Loucy (cell line): ENCODE results near the gene COL4A5.

Experiments
- H2AFZ ChIP-seq: fragments of 200-600 bp; sonication (generic); 2 replicates; pipeline ENCODE4 v1.6.0; 2016; ENCODE audit warnings: antibody characterized with exemption, mild to moderate bottlenecking, low read length, moderate library complexity
- H3F3A ChIP-seq: fragments of 200-600 bp; 2 replicates; pipeline ENCODE4 v1.6.0; 2016; ENCODE audit warnings: antibody characterized with exemption, low read depth, mild to moderate bottlenecking
- H3K27me3 ChIP-seq: fragments of 200-600 bp; sonication (generic); 2 replicates; pipeline ENCODE4 v1.6.1; 2014; ENCODE audit warnings: low read length, mild to moderate bottlenecking; ENCODE audit not compliant: insufficient read depth, poor library complexity, severe bottlenecking
- H3K36me3 ChIP-seq: fragments of 200-600 bp; sonication (generic); 2 replicates; pipeline ENCODE4 v1.6.1; 2016; ENCODE audit warnings: low read length; ENCODE audit not compliant: insufficient read depth
- H3K4me1 ChIP-seq: fragments of 200-600 bp; sonication (generic); 2 replicates; pipeline ENCODE4 v1.5.1; 2014; ENCODE audit warnings: low read length, mild to moderate bottlenecking; ENCODE audit not compliant: insufficient read depth, poor library complexity, severe bottlenecking
- H3K4me2 ChIP-seq: fragments of 200-600 bp; sonication (generic); 2 replicates; pipeline ENCODE4 v1.6.0; 2014; ENCODE audit warnings: antibody characterized with exemption, low read length, low read depth, mild to moderate bottlenecking; ENCODE audit not compliant: poor library complexity, severe bottlenecking
- H3K4me3 ChIP-seq: fragments of 200-600 bp; sonication (generic); 2 replicates; pipeline ENCODE4 v1.5.1; 2014; ENCODE audit warnings: low read length, mild to moderate bottlenecking, mixed read lengths; ENCODE audit not compliant: poor library complexity, severe bottlenecking
- H3K79me2 ChIP-seq: fragments of 200-600 bp; sonication (generic); 2 replicates; pipeline ENCODE4 v1.6.1; 2014; ENCODE audit warnings: low read length; ENCODE audit not compliant: insufficient read depth
- H3K9ac ChIP-seq: fragments of 200-600 bp; sonication (generic); 2 replicates; pipeline ENCODE4 v1.6.0; 2014; ENCODE audit warnings: mild to moderate bottlenecking, low read depth, low read length, moderate library complexity; ENCODE audit not compliant: poor library complexity, severe bottlenecking
- H3K9me2 ChIP-seq: fragments of 200-600 bp; sonication (generic); replicated peaks from 2 replicates; pipeline ENCODE4 v1.6.1; 2016; ENCODE audit warnings: low read depth, low read length, mixed read lengths
- H3K9me3 ChIP-seq: fragments of 200-600 bp; sonication (generic); 2 replicates; pipeline ENCODE4 v1.6.1; 2014; ENCODE audit warnings: mild to moderate bottlenecking, antibody characterized with exemption, low read length, low read depth; ENCODE audit not compliant: insufficient read depth
- H4K20me1 ChIP-seq: fragments of 200-600 bp; sonication (generic); 2 replicates; pipeline ENCODE4 v1.6.0; 2014; ENCODE audit warnings: antibody characterized with exemption, low read length, mild to moderate bottlenecking; ENCODE audit not compliant: insufficient read depth, poor library complexity, severe bottlenecking
- EZH2phosphoT487 ChIP-seq: fragments of 200-600 bp; IDR thresholded peaks from 2 replicates; pipeline ENCODE4 v1.6.1; 2018; ENCODE audit warnings: antibody characterized with exemption, mild to moderate bottlenecking, moderate library complexity, borderline replicate concordance
- TF ChIP-seq, protein P1 (sequence below): fragments of 200-600 bp; sonication (generic); conservative IDR thresholded peaks from 2 replicates; pipeline ENCODE4 v1.5.1; 2014; ENCODE audit warnings: mild to moderate bottlenecking, antibody characterized with exemption, low read length

Gene COL4A5

GRCh38 chrX:108447303-108447702 lies 7.7 kb downstream of the COL4A5 start:
- no peaks in the 10 kb centered on the region for H3K27me3 ChIP-seq
- no peaks in the 10 kb centered on the region for H3K36me3 ChIP-seq
- no peak overlapping the region for H3K4me3 ChIP-seq
- H3F3A ChIP-seq: no peaks in the 10 kb centered on the region
- H3K9me2 ChIP-seq: no peaks in the 10 kb centered on the region
- H3K4me2 ChIP-seq: no peak overlapping the region
- no peak overlapping the region for H2AFZ ChIP-seq
- no peaks in the 10 kb centered on the region for H3K79me2 ChIP-seq
- H4K20me1 ChIP-seq: no peaks in the 10 kb centered on the region
- H3K4me1 ChIP-seq: no peaks in the 10 kb centered on the region
- H3K9me3 ChIP-seq: no peaks in the 10 kb centered on the region
- no peak overlapping the region for H3K9ac ChIP-seq
- TF ChIP-seq, protein P1, sequence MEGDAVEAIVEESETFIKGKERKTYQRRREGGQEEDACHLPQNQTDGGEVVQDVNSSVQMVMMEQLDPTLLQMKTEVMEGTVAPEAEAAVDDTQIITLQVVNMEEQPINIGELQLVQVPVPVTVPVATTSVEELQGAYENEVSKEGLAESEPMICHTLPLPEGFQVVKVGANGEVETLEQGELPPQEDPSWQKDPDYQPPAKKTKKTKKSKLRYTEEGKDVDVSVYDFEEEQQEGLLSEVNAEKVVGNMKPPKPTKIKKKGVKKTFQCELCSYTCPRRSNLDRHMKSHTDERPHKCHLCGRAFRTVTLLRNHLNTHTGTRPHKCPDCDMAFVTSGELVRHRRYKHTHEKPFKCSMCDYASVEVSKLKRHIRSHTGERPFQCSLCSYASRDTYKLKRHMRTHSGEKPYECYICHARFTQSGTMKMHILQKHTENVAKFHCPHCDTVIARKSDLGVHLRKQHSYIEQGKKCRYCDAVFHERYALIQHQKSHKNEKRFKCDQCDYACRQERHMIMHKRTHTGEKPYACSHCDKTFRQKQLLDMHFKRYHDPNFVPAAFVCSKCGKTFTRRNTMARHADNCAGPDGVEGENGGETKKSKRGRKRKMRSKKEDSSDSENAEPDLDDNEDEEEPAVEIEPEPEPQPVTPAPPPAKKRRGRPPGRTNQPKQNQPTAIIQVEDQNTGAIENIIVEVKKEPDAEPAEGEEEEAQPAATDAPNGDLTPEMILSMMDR: no peak
- TF ChIP-seq EZH2phosphoT487: no peak

GRCh38 chrX:108453841-108454240 lies 14.2 kb downstream of the COL4A5 start:
- no peaks in the 10 kb centered on the region for H3K79me2 ChIP-seq
- no peak overlapping the region for H2AFZ ChIP-seq
- H3K9me2 ChIP-seq: no peaks in the 10 kb centered on the region
- no peaks in the 10 kb centered on the region for H3K9me3 ChIP-seq
- no peaks in the 10 kb centered on the region for H3K36me3 ChIP-seq
- H3K4me2 ChIP-seq: no peak overlapping the region
- H4K20me1 ChIP-seq: no peaks in the 10 kb centered on the region
- H3F3A ChIP-seq: no peaks in the 10 kb centered on the region
- no peaks in the 10 kb centered on the region for H3K4me1 ChIP-seq
- TF ChIP-seq, protein P1: no peak
- TF ChIP-seq EZH2phosphoT487: no peak
- H3K4me3 ChIP-seq: no peak overlapping the region
- H3K27me3 ChIP-seq: no peaks in the 10 kb centered on the region
- no peak overlapping the region for H3K9ac ChIP-seq

DNA sequence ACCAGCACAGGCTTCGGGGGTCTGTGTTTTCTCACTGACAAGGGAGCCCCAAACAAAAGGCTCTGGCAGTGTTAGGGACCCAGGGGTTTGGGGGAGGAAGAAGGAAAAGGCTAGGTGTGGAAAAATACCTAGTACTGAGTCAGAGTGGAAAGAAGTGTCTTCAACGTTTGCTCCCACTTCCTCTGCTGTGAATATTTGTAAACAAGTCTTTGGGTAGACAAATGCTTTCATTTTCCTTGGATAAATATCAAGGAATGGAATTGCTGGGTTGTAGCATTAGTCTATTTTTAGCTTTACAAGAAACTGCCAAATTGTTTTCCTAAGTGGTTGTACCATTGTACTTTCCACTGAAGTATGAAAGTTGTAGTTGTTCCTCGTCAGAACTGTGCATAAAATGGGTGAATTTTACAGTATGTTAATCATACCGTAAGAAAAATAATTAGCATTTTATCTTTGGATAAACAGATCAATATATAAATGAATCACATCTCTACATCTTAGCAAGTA lies 17.4 kb downstream of the COL4A5 start:
- no peaks in the 10 kb centered on the region for H3K4me1 ChIP-seq
- H3K9me3 ChIP-seq: no peaks in the 10 kb centered on the region

More for the DNA sequence above, 17.4 kb downstream of the COL4A5 start:
- Histone ChIP-seq H3K4me3 (no peak overlapping the region), H3K36me3 (no peaks in the 10 kb centered on the region), H3K27me3 (no peaks in the 10 kb centered on the region), H4K20me1 (no peaks in the 10 kb centered on the region), H3K79me2 (no peaks in the 10 kb centered on the region), H3F3A (no peaks in the 10 kb centered on the region), H3K4me2 (no peak overlapping the region), H3K9ac (no peak overlapping the region), H2AFZ (no peak overlapping the region), H3K9me2 (no peaks in the 10 kb centered on the region)
- no peak for TF ChIP-seq EZH2phosphoT487
- TF ChIP-seq, protein P1: no peak
